SK-N-SH treated with all-trans-retinoic acid at 6 μM for 48 hours (cell line): ENCODE measurements around the gene RELL2.

ENCODE experiments used
- ARNTL ChIP-seq: fragments of 450-650 bp; formaldehyde crosslinking; IDR thresholded peaks from 2 replicates; pipeline ENCODE4 v1.5.0; 2020; ENCODE audit warnings: low read depth, mild to moderate bottlenecking, moderate library complexity, borderline replicate concordance
- RARB ChIP-seq: fragments of 250-450 bp; sonication (Bioruptor Pico); IDR thresholded peaks from 2 replicates; pipeline ENCODE4 v1.8.0; 2021; ENCODE audit warnings: mild to moderate bottlenecking, moderate library complexity
- ZFP3 ChIP-seq: fragments of 250-450 bp; sonication (Bioruptor Pico); IDR thresholded peaks from 2 replicates; pipeline ENCODE4 v1.5.0; 2020; ENCODE audit warnings: mild to moderate bottlenecking, moderate library complexity
- ZFP30 ChIP-seq: fragments of 450-650 bp; formaldehyde crosslinking; IDR thresholded peaks from 2 replicates; pipeline ENCODE4 v1.5.0; 2022; ENCODE audit warnings: mild to moderate bottlenecking, moderate library complexity
- TF ChIP-seq, protein P1 (sequence below): fragments of 250-450 bp; sonication (Bioruptor Pico); IDR thresholded peaks from 2 replicates; pipeline ENCODE4 v1.8.0; 2020; ENCODE audit warnings: mild to moderate bottlenecking, moderate library complexity, borderline replicate concordance
- TF ChIP-seq, protein P2 (sequence below): fragments of 250-450 bp; sonication (Bioruptor Pico); IDR thresholded peaks from 2 replicates; pipeline ENCODE4 v1.5.0; 2020; ENCODE audit warnings: mild to moderate bottlenecking, moderate library complexity
- TF ChIP-seq, protein P3 (sequence below): fragments of 250-450 bp; sonication (Bioruptor Pico); IDR thresholded peaks from 2 replicates; pipeline ENCODE4 v1.5.1; 2020; ENCODE audit warnings: low read depth, mild to moderate bottlenecking, moderate library complexity

DNA sequence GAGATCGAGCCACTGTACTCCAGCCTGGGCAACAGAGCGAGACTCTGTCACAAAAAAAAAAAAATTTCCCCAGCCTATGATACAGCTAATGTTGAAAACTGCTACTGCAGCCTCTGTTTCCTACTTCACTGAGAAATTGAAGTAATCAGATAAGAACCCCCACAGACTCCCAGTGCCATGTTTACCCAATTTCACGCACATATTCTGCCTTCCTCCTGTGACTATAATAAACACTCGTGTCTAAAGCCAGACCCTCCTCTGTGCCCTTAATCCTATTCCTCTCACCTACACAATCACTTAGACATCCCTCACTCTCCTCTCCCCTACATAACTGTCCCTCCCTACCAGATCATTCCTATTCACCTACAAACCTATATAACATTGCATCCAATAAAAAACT lies 38.9 kb downstream of the RELL2 start:
- TF ChIP-seq, protein P1, sequence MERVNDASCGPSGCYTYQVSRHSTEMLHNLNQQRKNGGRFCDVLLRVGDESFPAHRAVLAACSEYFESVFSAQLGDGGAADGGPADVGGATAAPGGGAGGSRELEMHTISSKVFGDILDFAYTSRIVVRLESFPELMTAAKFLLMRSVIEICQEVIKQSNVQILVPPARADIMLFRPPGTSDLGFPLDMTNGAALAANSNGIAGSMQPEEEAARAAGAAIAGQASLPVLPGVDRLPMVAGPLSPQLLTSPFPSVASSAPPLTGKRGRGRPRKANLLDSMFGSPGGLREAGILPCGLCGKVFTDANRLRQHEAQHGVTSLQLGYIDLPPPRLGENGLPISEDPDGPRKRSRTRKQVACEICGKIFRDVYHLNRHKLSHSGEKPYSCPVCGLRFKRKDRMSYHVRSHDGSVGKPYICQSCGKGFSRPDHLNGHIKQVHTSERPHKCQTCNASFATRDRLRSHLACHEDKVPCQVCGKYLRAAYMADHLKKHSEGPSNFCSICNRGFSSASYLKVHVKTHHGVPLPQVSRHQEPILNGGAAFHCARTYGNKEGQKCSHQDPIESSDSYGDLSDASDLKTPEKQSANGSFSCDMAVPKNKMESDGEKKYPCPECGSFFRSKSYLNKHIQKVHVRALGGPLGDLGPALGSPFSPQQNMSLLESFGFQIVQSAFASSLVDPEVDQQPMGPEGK (CRISPR knock-in tag): no peak
- TF ChIP-seq, protein P2, sequence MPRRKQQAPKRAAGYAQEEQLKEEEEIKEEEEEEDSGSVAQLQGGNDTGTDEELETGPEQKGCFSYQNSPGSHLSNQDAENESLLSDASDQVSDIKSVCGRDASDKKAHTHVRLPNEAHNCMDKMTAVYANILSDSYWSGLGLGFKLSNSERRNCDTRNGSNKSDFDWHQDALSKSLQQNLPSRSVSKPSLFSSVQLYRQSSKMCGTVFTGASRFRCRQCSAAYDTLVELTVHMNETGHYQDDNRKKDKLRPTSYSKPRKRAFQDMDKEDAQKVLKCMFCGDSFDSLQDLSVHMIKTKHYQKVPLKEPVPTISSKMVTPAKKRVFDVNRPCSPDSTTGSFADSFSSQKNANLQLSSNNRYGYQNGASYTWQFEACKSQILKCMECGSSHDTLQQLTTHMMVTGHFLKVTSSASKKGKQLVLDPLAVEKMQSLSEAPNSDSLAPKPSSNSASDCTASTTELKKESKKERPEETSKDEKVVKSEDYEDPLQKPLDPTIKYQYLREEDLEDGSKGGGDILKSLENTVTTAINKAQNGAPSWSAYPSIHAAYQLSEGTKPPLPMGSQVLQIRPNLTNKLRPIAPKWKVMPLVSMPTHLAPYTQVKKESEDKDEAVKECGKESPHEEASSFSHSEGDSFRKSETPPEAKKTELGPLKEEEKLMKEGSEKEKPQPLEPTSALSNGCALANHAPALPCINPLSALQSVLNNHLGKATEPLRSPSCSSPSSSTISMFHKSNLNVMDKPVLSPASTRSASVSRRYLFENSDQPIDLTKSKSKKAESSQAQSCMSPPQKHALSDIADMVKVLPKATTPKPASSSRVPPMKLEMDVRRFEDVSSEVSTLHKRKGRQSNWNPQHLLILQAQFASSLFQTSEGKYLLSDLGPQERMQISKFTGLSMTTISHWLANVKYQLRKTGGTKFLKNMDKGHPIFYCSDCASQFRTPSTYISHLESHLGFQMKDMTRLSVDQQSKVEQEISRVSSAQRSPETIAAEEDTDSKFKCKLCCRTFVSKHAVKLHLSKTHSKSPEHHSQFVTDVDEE: no peak
- no peak for TF ChIP-seq ARNTL (CRISPR knock-in tag)
- no peak for TF ChIP-seq RARB (CRISPR knock-in tag)
- no peak for TF ChIP-seq ZFP3 (CRISPR knock-in tag)
- no peak for TF ChIP-seq ZFP30
- TF ChIP-seq, protein P3, sequence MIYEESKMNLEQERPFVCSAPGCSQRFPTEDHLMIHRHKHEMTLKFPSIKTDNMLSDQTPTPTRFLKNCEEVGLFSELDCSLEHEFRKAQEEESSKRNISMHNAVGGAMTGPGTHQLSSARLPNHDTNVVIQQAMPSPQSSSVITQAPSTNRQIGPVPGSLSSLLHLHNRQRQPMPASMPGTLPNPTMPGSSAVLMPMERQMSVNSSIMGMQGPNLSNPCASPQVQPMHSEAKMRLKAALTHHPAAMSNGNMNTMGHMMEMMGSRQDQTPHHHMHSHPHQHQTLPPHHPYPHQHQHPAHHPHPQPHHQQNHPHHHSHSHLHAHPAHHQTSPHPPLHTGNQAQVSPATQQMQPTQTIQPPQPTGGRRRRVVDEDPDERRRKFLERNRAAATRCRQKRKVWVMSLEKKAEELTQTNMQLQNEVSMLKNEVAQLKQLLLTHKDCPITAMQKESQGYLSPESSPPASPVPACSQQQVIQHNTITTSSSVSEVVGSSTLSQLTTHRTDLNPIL (CRISPR knock-in tag): no peak
